ENCODE data around the gene RBM22. TPM values are rescaled to one million over a fixed set of nuclear protein-coding genes. Genes with fewer than 3 reads are reported as not detected.

The RBM22 gene
- total and polyA plus RNA-seq, 9 donors: 32.0 to 44.9 (median 40.4) TPM

Other genes with a start within 250 kb of the RBM22 start
- gene NDST1, start 192.9 kb downstream of the RBM22 start, total RNA-seq: 24.4 TPM
- 10 to 100 TPM; 37.6 to 71.2 (median 53.6) TPM for gene NDST1, start 192.9 kb downstream of the RBM22 start, polyA plus RNA-seq (ENCODE audit: insufficient read depth in 1 of 8, insufficient read length in 8 of 8, low replicate concordance in 1 of 8)
- 7.7 TPM for gene SYNPO, start 60.4 kb downstream of the RBM22 start, total RNA-seq
- gene SYNPO, start 60.4 kb downstream of the RBM22 start, polyA plus RNA-seq (ENCODE audit: insufficient read depth in 1 of 8, insufficient read length in 8 of 8, low replicate concordance in 1 of 8): 10 to 100 TPM; 23.9 to 32.1 (median 28.7) TPM
- 7.7 TPM for gene MYOZ3, start 39.8 kb downstream of the RBM22 start, total RNA-seq
- 10 to 100 TPM in 4 of 8 donors, 1 to 10 TPM in 4; 7.2 to 15.7 (median 9.8) TPM for gene MYOZ3, start 39.8 kb downstream of the RBM22 start, polyA plus RNA-seq (ENCODE audit: insufficient read depth in 1 of 8, insufficient read length in 8 of 8, low replicate concordance in 1 of 8)
- 34.6 TPM for gene DCTN4, start 58.0 kb upstream of the RBM22 start, total RNA-seq
- 10 to 100 TPM; 33.1 to 43.8 (median 36.7) TPM for gene DCTN4, start 58.0 kb upstream of the RBM22 start, polyA plus RNA-seq (ENCODE audit: insufficient read depth in 1 of 8, insufficient read length in 8 of 8, low replicate concordance in 1 of 8)
- 9.8 TPM for gene SMIM3, start 77.7 kb upstream of the RBM22 start, total RNA-seq
- gene SMIM3, start 77.7 kb upstream of the RBM22 start, polyA plus RNA-seq (ENCODE audit: insufficient read depth in 1 of 8, insufficient read length in 8 of 8, low replicate concordance in 1 of 8): 10 to 100 TPM in 2 of 8 donors, 1 to 10 TPM in 6; 7.0 to 11.1 (median 8.1) TPM
- gene IRGM, start 145.5 kb upstream of the RBM22 start, total RNA-seq: not detected
- under 1 TPM in 2 of 8 donors, not detected in 6; 0.20 to 0.29 TPM for gene IRGM, start 145.5 kb upstream of the RBM22 start, polyA plus RNA-seq (ENCODE audit: insufficient read depth in 1 of 8, insufficient read length in 8 of 8, low replicate concordance in 1 of 8)
- 11.0 TPM for gene ZNF300, start 203.9 kb upstream of the RBM22 start, total RNA-seq
- 10 to 100 TPM in 6 of 8 donors, 1 to 10 TPM in 2; 8.8 to 12.9 (median 11.3) TPM for gene ZNF300, start 203.9 kb upstream of the RBM22 start, polyA plus RNA-seq (ENCODE audit: insufficient read depth in 1 of 8, insufficient read length in 8 of 8, low replicate concordance in 1 of 8)